ENCODE results near the gene SUCNR1. TPM values are rescaled to one million over a fixed set of nuclear protein-coding genes. Genes with fewer than 3 reads are reported as not detected.

SUCNR1 gene
- total RNA-seq, 1 experiment from 2014 or later: not detected

- no peak overlapping the region for H4K8ac ChIP-seq (replicated peaks; ENCODE audit: insufficient read length, low read depth, low read length)
- H3K4me1 ChIP-seq (ENCODE audit: insufficient read depth, low read length): 0 out of 2 replicates have a peak, but pooled peaks cover 2% of the 10 kb centered on the region
- H4K5ac ChIP-seq (ENCODE audit: insufficient read length, low read depth, low read length): no peak overlapping the region
- WGBS (ENCODE audit: extremely low coverage, insufficient read length, low lambda C conversion rate): no CpG with 5 or more reads among the region's 3 CpGs
- no peak overlapping the region for H2BK12ac ChIP-seq (ENCODE audit: insufficient read length, low read depth, low read length)
- no peak overlapping the region for H3K4ac ChIP-seq (ENCODE audit: low read depth, low read length)
- TF ChIP-seq, protein P1, sequence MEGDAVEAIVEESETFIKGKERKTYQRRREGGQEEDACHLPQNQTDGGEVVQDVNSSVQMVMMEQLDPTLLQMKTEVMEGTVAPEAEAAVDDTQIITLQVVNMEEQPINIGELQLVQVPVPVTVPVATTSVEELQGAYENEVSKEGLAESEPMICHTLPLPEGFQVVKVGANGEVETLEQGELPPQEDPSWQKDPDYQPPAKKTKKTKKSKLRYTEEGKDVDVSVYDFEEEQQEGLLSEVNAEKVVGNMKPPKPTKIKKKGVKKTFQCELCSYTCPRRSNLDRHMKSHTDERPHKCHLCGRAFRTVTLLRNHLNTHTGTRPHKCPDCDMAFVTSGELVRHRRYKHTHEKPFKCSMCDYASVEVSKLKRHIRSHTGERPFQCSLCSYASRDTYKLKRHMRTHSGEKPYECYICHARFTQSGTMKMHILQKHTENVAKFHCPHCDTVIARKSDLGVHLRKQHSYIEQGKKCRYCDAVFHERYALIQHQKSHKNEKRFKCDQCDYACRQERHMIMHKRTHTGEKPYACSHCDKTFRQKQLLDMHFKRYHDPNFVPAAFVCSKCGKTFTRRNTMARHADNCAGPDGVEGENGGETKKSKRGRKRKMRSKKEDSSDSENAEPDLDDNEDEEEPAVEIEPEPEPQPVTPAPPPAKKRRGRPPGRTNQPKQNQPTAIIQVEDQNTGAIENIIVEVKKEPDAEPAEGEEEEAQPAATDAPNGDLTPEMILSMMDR (conservative IDR thresholded peaks at IDR 0.05): no peak
- Mint-ChIP-seq H3K27ac (no peak overlapping the region), H3K4me1 (peaks cover 0 to 2% of the 10 kb centered on the region in 2 experiments; a peak in 2 of 4 replicates), H3K27me3 (ENCODE audit: low read depth) (no peaks in the 10 kb centered on the region), H3K4me3 (no peak overlapping the region), H3K36me3 (ENCODE audit: insufficient read depth in 1 of 3, low read depth in 3 of 3) (no peaks in the 10 kb centered on the region), H3K9me3 (no peaks in the 10 kb centered on the region)
- no peak overlapping the region for H3K4me2 ChIP-seq (ENCODE audit: insufficient read depth, insufficient read length, low read length)
- H3K27ac ChIP-seq (ENCODE audit: insufficient read length, low read depth, low read length): no peak overlapping the region
- no peaks in the 10 kb centered on the region for H3K23me2 ChIP-seq (ENCODE audit: insufficient read length, low read depth, low read length, poor library complexity, severe bottlenecking)
- no peak for DNase-seq
- H4K91ac ChIP-seq (ENCODE audit: insufficient read length, low read depth, low read length): no peak overlapping the region
- H3K9ac ChIP-seq (ENCODE audit: extremely low read depth, insufficient read length, low read length): no peak overlapping the region
- no peak overlapping the region for H2BK5ac ChIP-seq (ENCODE audit: insufficient read length, low read length)
- no peak overlapping the region for H2BK20ac ChIP-seq (ENCODE audit: low read depth, low read length, poor library complexity, severe bottlenecking)
- H2BK15ac ChIP-seq (ENCODE audit: low read depth, low read length): no peak overlapping the region
- H3K18ac ChIP-seq (ENCODE audit: insufficient read length, low read depth, low read length): no peak overlapping the region
- H2AK5ac ChIP-seq (ENCODE audit: insufficient read length, low read length): no peak overlapping the region
- H3K9me3 ChIP-seq (ENCODE audit: control insufficient read depth, low read depth, low read length): no peaks in the 10 kb centered on the region
- H2BK120ac ChIP-seq (ENCODE audit: low read depth, low read length, poor library complexity, severe bottlenecking): no peak overlapping the region
- no peak overlapping the region for H3K14ac ChIP-seq (ENCODE audit: insufficient read depth, low read length)
- no peak overlapping the region for H3T11ph ChIP-seq (ENCODE audit: low read length)
- no peak overlapping the region for H2AFZ ChIP-seq (ENCODE audit: low read length)
- no peaks in the 10 kb centered on the region for H3K27me3 ChIP-seq (ENCODE audit: insufficient read depth, low read length)
- H3K23ac ChIP-seq (ENCODE audit: insufficient read length, low read depth, low read length): no peak overlapping the region
- H3K79me1 ChIP-seq (ENCODE audit: insufficient read depth, low read depth, low read length, poor library complexity, severe bottlenecking): no peaks in the 10 kb centered on the region
- no peaks in the 10 kb centered on the region for H3K79me2 ChIP-seq (ENCODE audit: insufficient read depth, low read length)
- H3K56ac ChIP-seq (ENCODE audit: insufficient read length, low read depth, low read length): no peak overlapping the region
- H4K20me1 ChIP-seq (ENCODE audit: control insufficient read depth, insufficient read depth, insufficient read length): no peaks in the 10 kb centered on the region
These were observed 2.3 kb downstream of the SUCNR1 start for GRCh38 chr3:151875759-151876158.

Data from H9 (cell line).